ACC112 (cell line): Measurements from ENCODE around the gene AGBL2.
"Not testable (repeated sequence)": the region's sequence is repeated elsewhere in the genome, so short reads cannot be mapped to it uniquely, and the experiment has no call there.

ENCODE experiments used
- H2AFZ ChIP-seq: fragments of 200-600 bp; sonication (generic); one replicate; pipeline ENCODE4 v1.6.0; 2017; ENCODE audit warnings: antibody characterized with exemption, low read length; ENCODE audit not compliant: unreplicated experiment
- H3K27ac ChIP-seq: fragments of 200-600 bp; sonication (generic); 2 replicates; pipeline ENCODE4 v1.5.1; 2014; ENCODE audit warnings: low read depth, mild to moderate bottlenecking, antibody characterized with exemption, low read length, moderate library complexity
- H3K27me3 ChIP-seq: fragments of 200-600 bp; sonication (generic); 2 replicates; pipeline ENCODE4 v1.6.1; 2014; ENCODE audit warnings: mild to moderate bottlenecking, antibody characterized with exemption, low read length, moderate library complexity, mixed read lengths; ENCODE audit not compliant: insufficient read depth
- H3K36me3 ChIP-seq: fragments of 200-600 bp; sonication (generic); 2 replicates; pipeline ENCODE4 v1.6.1; 2016; ENCODE audit warnings: mild to moderate bottlenecking, antibody characterized with exemption, low read length, moderate library complexity, mixed read lengths; ENCODE audit not compliant: insufficient read depth
- H3K4me1 ChIP-seq: fragments of 200-600 bp; sonication (generic); one replicate; pipeline ENCODE4 v1.6.1; 2016; ENCODE audit warnings: low read length, mixed read lengths; ENCODE audit not compliant: insufficient read depth, unreplicated experiment, control insufficient read depth
- H3K4me3 ChIP-seq: fragments of 200-600 bp; sonication (generic); 2 replicates; pipeline ENCODE4 v1.5.1; 2014; ENCODE audit warnings: mild to moderate bottlenecking, low read depth, low read length
- H3K79me2 ChIP-seq: fragments of 200-600 bp; sonication (generic); one replicate; pipeline ENCODE4 v1.6.0; 2016; ENCODE audit warnings: low read length; ENCODE audit not compliant: control insufficient read depth, unreplicated experiment, insufficient read depth

AGBL2 gene

GRCh38 chr11:47636331-47636730 is 78.8 kb downstream of the AGBL2 start:
- H3K79me2 ChIP-seq: peaks cover 25% of the 10 kb centered on the region
- H2AFZ ChIP-seq, H3K27me3 ChIP-seq, H3K27ac ChIP-seq, H3K4me3 ChIP-seq, H3K4me1 ChIP-seq: not testable (repeated sequence)
- peaks cover 34% of the 10 kb centered on the region for H3K36me3 ChIP-seq

- Histone ChIP-seq H3K27ac (no peak overlapping the region), H3K36me3 (peaks cover 40% of the 10 kb centered on the region), H3K27me3 (no peaks in the 10 kb centered on the region), H3K79me2 (no peaks in the 10 kb centered on the region), H3K4me1 (no peaks in the 10 kb centered on the region), H3K4me3 (no peak overlapping the region), H2AFZ (no peak overlapping the region)
Observed at GRCh38 chr11:47631473-47631872, 83.7 kb downstream of the AGBL2 start.

GRCh38 chr11:47628026-47628425 is 87.1 kb downstream of the AGBL2 start:
- Histone ChIP-seq H2AFZ (no peak overlapping the region), H3K4me3 (no peak overlapping the region), H3K27me3 (no peaks in the 10 kb centered on the region), H3K4me1 (no peaks in the 10 kb centered on the region), H3K79me2 (no peaks in the 10 kb centered on the region), H3K36me3 (peaks cover 34% of the 10 kb centered on the region), H3K27ac (no peak overlapping the region)

- no peak overlapping the region for H3K4me3 ChIP-seq
- peaks cover 28% of the 10 kb centered on the region for H3K36me3 ChIP-seq
- no peaks in the 10 kb centered on the region for H3K27me3 ChIP-seq
- H2AFZ ChIP-seq: no peak overlapping the region
- H3K4me1 ChIP-seq: no peaks in the 10 kb centered on the region
- no peaks in the 10 kb centered on the region for H3K79me2 ChIP-seq
- no peak overlapping the region for H3K27ac ChIP-seq
Observed at GRCh38 chr11:47626234-47626633, 88.9 kb downstream of the AGBL2 start.

GRCh38 chr11:47620836-47621378 is 94.3 kb downstream of the AGBL2 start:
- Histone ChIP-seq H3K79me2 (no peaks in the 10 kb centered on the region), H2AFZ (no peak overlapping the region), H3K4me3 (no peak overlapping the region), H3K4me1 (peaks cover 5% of the 10 kb centered on the region), H3K27ac (no peak overlapping the region), H3K36me3 (peaks cover 20% of the 10 kb centered on the region), H3K27me3 (no peaks in the 10 kb centered on the region)

- Histone ChIP-seq H2AFZ (no peak overlapping the region), H3K79me2 (no peaks in the 10 kb centered on the region), H3K4me3 (no peak overlapping the region), H3K27ac (no peak overlapping the region), H3K27me3 (no peaks in the 10 kb centered on the region), H3K36me3 (peaks cover 16% of the 10 kb centered on the region; the same call in 1 of the 2 replicates), H3K4me1 (peaks cover 5% of the 10 kb centered on the region)
Observed at GRCh38 chr11:47617417-47617809, 97.8 kb downstream of the AGBL2 start.

- H3K36me3 ChIP-seq: peaks cover 14% of the 10 kb centered on the region; the same call in 1 of the 2 replicates
Observed at GRCh38 chr11:47616726-47617416, 98.3 kb downstream of the AGBL2 start.

GRCh38 chr11:47615249-47615648 is 99.9 kb downstream of the AGBL2 start:
- no peak overlapping the region for H3K4me3 ChIP-seq
- no peak overlapping the region for H2AFZ ChIP-seq
- peaks cover 5% of the 10 kb centered on the region for H3K4me1 ChIP-seq
- no peaks in the 10 kb centered on the region for H3K79me2 ChIP-seq
- H3K27me3 ChIP-seq: no peaks in the 10 kb centered on the region
- H3K27ac ChIP-seq: no peak overlapping the region
- H3K36me3 ChIP-seq: 0 out of 2 replicates have a peak, but pooled peaks cover 6% of the 10 kb centered on the region

More at GRCh38 chr11:47616726-47617416, 98.3 kb downstream of the AGBL2 start:
- no peak overlapping the region for H3K27ac ChIP-seq
- peaks cover 5% of the 10 kb centered on the region for H3K4me1 ChIP-seq
- no peaks in the 10 kb centered on the region for H3K27me3 ChIP-seq
- H3K79me2 ChIP-seq: no peaks in the 10 kb centered on the region
- no peak overlapping the region for H3K4me3 ChIP-seq
- H2AFZ ChIP-seq: no peak overlapping the region

- H3K27ac ChIP-seq: no peak overlapping the region
- no peaks in the 10 kb centered on the region for H3K79me2 ChIP-seq
- no peaks in the 10 kb centered on the region for H3K27me3 ChIP-seq
- no peak overlapping the region for H2AFZ ChIP-seq
- H3K36me3 ChIP-seq: no peaks in the 10 kb centered on the region
- H3K4me3 ChIP-seq: no peak overlapping the region
- peaks cover 20% of the 10 kb centered on the region for H3K4me1 ChIP-seq
Observed at GRCh38 chr11:47611348-47611794, 103.8 kb downstream of the AGBL2 start.

- H3K36me3 ChIP-seq: no peaks in the 10 kb centered on the region
- peaks cover 23% of the 10 kb centered on the region for H3K4me1 ChIP-seq
- H3K79me2 ChIP-seq: no peaks in the 10 kb centered on the region
- H3K27me3 ChIP-seq: no peaks in the 10 kb centered on the region
- no peak overlapping the region for H3K4me3 ChIP-seq
- H3K27ac ChIP-seq: no peak overlapping the region
- no peak overlapping the region for H2AFZ ChIP-seq
Observed at GRCh38 chr11:47609675-47610074, 105.5 kb downstream of the AGBL2 start.
